H9 (cell line): Measurements from ENCODE around the gene PRRT1B. TPM values are rescaled to one million over a fixed set of nuclear protein-coding genes. Genes with fewer than 3 reads are reported as not detected.
A peak's percentile ranks its signal among the peaks of the same experiment; 100 is the strongest.

Experiments
- DNase-seq: peaks from one replicate; pipeline ENCODE4 v3.0.0-alpha.2; 2017
- H2AFZ ChIP-seq: one replicate; pipeline ENCODE4 v1.6.1; 2013; ENCODE audit warnings: mild to moderate bottlenecking, low read length, control low read depth, moderate library complexity
- H2AK5ac ChIP-seq: 2 replicates; pipeline ENCODE4 v1.6.1; 2013; ENCODE audit warnings: low read length, control low read depth, mixed read lengths; ENCODE audit not compliant: insufficient read length
- H2BK120ac ChIP-seq: one replicate; pipeline ENCODE4 v1.6.1; 2013; ENCODE audit warnings: low read depth, mild to moderate bottlenecking, low read length, control low read depth, inconsistent platforms; ENCODE audit not compliant: poor library complexity, severe bottlenecking
- H2BK12ac ChIP-seq: 2 replicates; pipeline ENCODE4 v1.6.1; 2013; ENCODE audit warnings: low read length, control low read depth, mixed read lengths, low read depth; ENCODE audit not compliant: insufficient read length
- H2BK15ac ChIP-seq: 2 replicates; pipeline ENCODE4 v1.6.1; 2013; ENCODE audit warnings: low read depth, low read length, control low read depth
- H2BK20ac ChIP-seq: one replicate; pipeline ENCODE4 v1.6.1; 2013; ENCODE audit warnings: low read depth, mild to moderate bottlenecking, low read length, control low read depth, inconsistent platforms; ENCODE audit not compliant: poor library complexity, severe bottlenecking
- H2BK5ac ChIP-seq: 2 replicates; pipeline ENCODE4 v1.6.1; 2013; ENCODE audit warnings: low read length, control low read depth, mixed read lengths; ENCODE audit not compliant: insufficient read length
- H3K14ac ChIP-seq: 2 replicates; pipeline ENCODE4 v1.6.1; 2013; ENCODE audit warnings: low read length, control low read depth; ENCODE audit not compliant: insufficient read depth
- H3K18ac ChIP-seq: 2 replicates; pipeline ENCODE4 v1.6.1; 2013; ENCODE audit warnings: low read depth, mild to moderate bottlenecking, mixed read lengths, low read length, control low read depth; ENCODE audit not compliant: insufficient read length
- H3K23ac ChIP-seq: 2 replicates; pipeline ENCODE4 v1.6.1; 2013; ENCODE audit warnings: low read length, control low read depth, mixed read lengths, low read depth; ENCODE audit not compliant: insufficient read length
- H3K23me2 ChIP-seq: 2 replicates; pipeline ENCODE4 v1.6.1; 2013; ENCODE audit warnings: low read depth, mild to moderate bottlenecking, mixed read lengths, low read length, control low read depth; ENCODE audit not compliant: insufficient read length, poor library complexity, severe bottlenecking
- H3K27ac ChIP-seq: 2 replicates; pipeline ENCODE4 v1.5.1; 2013; ENCODE audit warnings: low read length, control low read depth, mixed read lengths, low read depth; ENCODE audit not compliant: insufficient read length
- H3K27me3 ChIP-seq: 2 replicates; pipeline ENCODE4 v1.6.1; 2013; ENCODE audit warnings: low read length, control low read depth, inconsistent platforms; ENCODE audit not compliant: insufficient read depth
- H3K4ac ChIP-seq: 2 replicates; pipeline ENCODE4 v1.6.1; 2013; ENCODE audit warnings: low read depth, mild to moderate bottlenecking, control low read depth, inconsistent platforms, low read length, moderate library complexity
- H3K4me1 ChIP-seq: 2 replicates; pipeline ENCODE4 v1.6.1; 2013; ENCODE audit warnings: low read length, control low read depth, inconsistent platforms; ENCODE audit not compliant: insufficient read depth
- H3K4me2 ChIP-seq: 2 replicates; pipeline ENCODE4 v1.6.1; 2013; ENCODE audit warnings: low read length, control low read depth, mixed read lengths; ENCODE audit not compliant: insufficient read length, insufficient read depth
- H3K56ac ChIP-seq: 2 replicates; pipeline ENCODE4 v1.6.1; 2013; ENCODE audit warnings: low read depth, mild to moderate bottlenecking, mixed read lengths, low read length, control low read depth; ENCODE audit not compliant: insufficient read length
- H3K79me1 ChIP-seq: 2 replicates; pipeline ENCODE4 v1.6.1; 2013; ENCODE audit warnings: low read depth, mild to moderate bottlenecking, moderate library complexity, low read length, control low read depth, inconsistent platforms; ENCODE audit not compliant: insufficient read depth, poor library complexity, severe bottlenecking
- H3K79me2 ChIP-seq: 2 replicates; pipeline ENCODE4 v1.6.1; 2013; ENCODE audit warnings: low read length, control low read depth, inconsistent platforms; ENCODE audit not compliant: insufficient read depth
- H3K9ac ChIP-seq: 2 replicates; pipeline ENCODE4 v1.6.1; 2013; ENCODE audit warnings: low read length, control low read depth, mixed read lengths; ENCODE audit not compliant: insufficient read length; ENCODE audit errors: extremely low read depth
- H3K9me3 ChIP-seq: one replicate; pipeline ENCODE4 v1.6.1; 2013; ENCODE audit warnings: low read depth, low read length, inconsistent platforms; ENCODE audit not compliant: control insufficient read depth
- H3T11ph ChIP-seq: one replicate; pipeline ENCODE4 v1.6.1; 2013; ENCODE audit warnings: mild to moderate bottlenecking, low read length, control low read depth, inconsistent platforms
- H4K20me1 ChIP-seq: one replicate; pipeline ENCODE4 v1.6.1; 2013; ENCODE audit not compliant: control insufficient read depth, insufficient read length, insufficient read depth
- H4K5ac ChIP-seq: 2 replicates; pipeline ENCODE4 v1.6.1; 2013; ENCODE audit warnings: low read depth, mild to moderate bottlenecking, mixed read lengths, low read length, control low read depth; ENCODE audit not compliant: insufficient read length
- H4K8ac ChIP-seq: replicated peaks from 2 replicates; pipeline ENCODE4 v1.6.1; 2013; ENCODE audit warnings: low read length, control low read depth, mixed read lengths, low read depth; ENCODE audit not compliant: insufficient read length
- H4K91ac ChIP-seq: 2 replicates; pipeline ENCODE4 v1.6.1; 2013; ENCODE audit warnings: low read depth, mild to moderate bottlenecking, moderate library complexity, mixed read lengths, low read length, control low read depth; ENCODE audit not compliant: insufficient read length
- H3K27ac Mint-ChIP-seq, 3 experiments: 2 replicates in 2 of 3; 3 replicates in 1 of 3; pipeline ENCODE4 v1.8.0; 2020 to 2021; ENCODE audit warnings: mixed read lengths in 3 of 3, mild to moderate bottlenecking in 1 of 3, moderate library complexity in 1 of 3
- H3K27me3 Mint-ChIP-seq: 2 replicates; pipeline ENCODE4 v1.8.0; 2021; ENCODE audit warnings: low read depth, mild to moderate bottlenecking, moderate library complexity, mixed read lengths
- H3K36me3 Mint-ChIP-seq, 3 experiments: 2 replicates in 2 of 3; 3 replicates in 1 of 3; pipeline ENCODE4 v1.8.0; 2020 to 2021; ENCODE audit warnings: low read depth in 3 of 3, mixed read lengths in 3 of 3; ENCODE audit not compliant: insufficient read depth in 1 of 3
- H3K4me1 Mint-ChIP-seq, 2 experiments: 2 replicates each; pipeline ENCODE4 v1.8.0; 2020; ENCODE audit warnings: mixed read lengths in 2 of 2
- H3K4me3 Mint-ChIP-seq, 2 experiments: 2 replicates in 1 of 2; 3 replicates in 1 of 2; pipeline ENCODE4 v1.8.0; 2020 to 2021; ENCODE audit warnings: mild to moderate bottlenecking in 2 of 2, mixed read lengths in 2 of 2, moderate library complexity in 1 of 2
- H3K9me3 Mint-ChIP-seq, 2 experiments: 2 replicates in 1 of 2; 3 replicates in 1 of 2; pipeline ENCODE4 v1.8.0; 2020; ENCODE audit warnings: mild to moderate bottlenecking in 2 of 2, mixed read lengths in 2 of 2, moderate library complexity in 1 of 2
- CTCF ChIP-seq: fragments of 200-600 bp; sonication (generic); conservative IDR thresholded peaks from 3 replicates; pipeline ENCODE4 v1.8.0; 2021; ENCODE audit warnings: antibody characterized with exemption, mild to moderate bottlenecking
- WGBS: extraction: QIAGEN DNeasy Blood & Tissue Kit; methylation state at CpG from one replicate; pipeline ENCODE4 v1.1.7; 2013; ENCODE audit warnings: missing lambda C conversion rate, low lambda C conversion rate, mixed read lengths; ENCODE audit not compliant: insufficient read length; ENCODE audit errors: extremely low coverage; 5-methylcytosine and 5-hydroxymethylcytosine counted together
- total RNA-seq: library from RNA; stranded (reverse); gene quantifications from 2 replicates; pipeline ENCODE4 v1.2.1, GENCODE V29; 2021

PRRT1B gene
- total RNA-seq, 1 experiment from 2014 or later, result 1.0 TPM

- H4K5ac ChIP-seq, result no peak overlapping the region
- H3K9ac ChIP-seq, result no peak overlapping the region
- no peaks in the 10 kb centered on the region for H3K27me3 ChIP-seq
- H3K79me2 ChIP-seq, result no peaks in the 10 kb centered on the region
- H3K14ac ChIP-seq, result 0 out of 2 replicates have a peak overlapping the region, but pooled peaks have one; percentile 16
- H4K8ac ChIP-seq, result no peak overlapping the region
- Mint-ChIP-seq H3K9me3 (no peaks in the 10 kb centered on the region), H3K27ac (peak overlapping the region in 2 of 3 experiments; percentile 4 to 73; a peak in 3 of 7 replicates), H3K36me3 (peaks cover 2 to 11% (median 3%) of the 10 kb centered on the region in 3 experiments; a peak in 4 of 7 replicates), H3K4me1 (peaks cover 33 to 34% of the 10 kb centered on the region in 2 experiments), H3K27me3 (no peaks in the 10 kb centered on the region), H3K4me3 (no peak overlapping the region)
- no peak for TF ChIP-seq CTCF
- H2AFZ ChIP-seq, result no peak overlapping the region
- H4K20me1 ChIP-seq, result no peaks in the 10 kb centered on the region
- H3K23ac ChIP-seq, result no peak overlapping the region
- no peak overlapping the region for H4K91ac ChIP-seq
- no peaks in the 10 kb centered on the region for H3K23me2 ChIP-seq
- DNase-seq, result no peak
- H2BK5ac ChIP-seq, result no peak overlapping the region
- no peaks in the 10 kb centered on the region for H3K9me3 ChIP-seq
- H2AK5ac ChIP-seq, result no peak overlapping the region
- H3T11ph ChIP-seq, result no peak overlapping the region
- H2BK20ac ChIP-seq, result no peak overlapping the region
- no CpG with 5 or more reads among the region's 13 CpGs for WGBS
- H3K79me1 ChIP-seq, result no peaks in the 10 kb centered on the region
- H2BK120ac ChIP-seq, result no peak overlapping the region
- peaks cover 2% of the 10 kb centered on the region; the same call in 1 of the 2 replicates for H3K4me1 ChIP-seq
- no peak overlapping the region for H3K56ac ChIP-seq
- H2BK12ac ChIP-seq, result no peak overlapping the region
- no peak overlapping the region for H3K27ac ChIP-seq
- no peak overlapping the region for H2BK15ac ChIP-seq
- H3K4me2 ChIP-seq, result no peak overlapping the region
- H3K4ac ChIP-seq, result no peak overlapping the region
- H3K18ac ChIP-seq, result no peak overlapping the region
Observed at GRCh38 chr9:131606896-131607567, 61.7 kb downstream of the PRRT1B start.
